ENCODE data around the gene TECR.
"Not testable (repeated sequence)": the region's sequence is repeated elsewhere in the genome, so short reads cannot be mapped to it uniquely, and the experiment has no call there.

The TECR gene

GRCh38 chr19:14562660-14563589, 33.5 kb downstream of the TECR start:
- no peak for DNase-seq

DNA sequence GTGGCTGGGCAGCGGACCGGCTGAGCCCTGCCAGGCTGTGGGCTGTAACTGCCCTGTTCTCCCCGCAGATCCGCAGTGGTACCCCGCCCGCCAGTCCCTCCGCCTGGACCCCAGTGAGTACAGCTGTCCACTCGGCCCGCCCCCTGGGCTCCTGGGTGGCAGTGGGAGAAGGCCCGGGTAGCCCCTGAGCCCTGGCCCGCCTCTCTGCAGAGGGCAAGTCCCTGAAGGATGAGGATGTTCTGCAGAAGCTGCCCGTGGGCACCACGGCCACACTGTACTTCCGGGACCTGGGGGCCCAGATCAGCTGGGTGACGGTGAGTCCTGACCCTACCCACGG, 34.2 kb downstream of the TECR start:
- DNase-seq = no peak

DNA sequence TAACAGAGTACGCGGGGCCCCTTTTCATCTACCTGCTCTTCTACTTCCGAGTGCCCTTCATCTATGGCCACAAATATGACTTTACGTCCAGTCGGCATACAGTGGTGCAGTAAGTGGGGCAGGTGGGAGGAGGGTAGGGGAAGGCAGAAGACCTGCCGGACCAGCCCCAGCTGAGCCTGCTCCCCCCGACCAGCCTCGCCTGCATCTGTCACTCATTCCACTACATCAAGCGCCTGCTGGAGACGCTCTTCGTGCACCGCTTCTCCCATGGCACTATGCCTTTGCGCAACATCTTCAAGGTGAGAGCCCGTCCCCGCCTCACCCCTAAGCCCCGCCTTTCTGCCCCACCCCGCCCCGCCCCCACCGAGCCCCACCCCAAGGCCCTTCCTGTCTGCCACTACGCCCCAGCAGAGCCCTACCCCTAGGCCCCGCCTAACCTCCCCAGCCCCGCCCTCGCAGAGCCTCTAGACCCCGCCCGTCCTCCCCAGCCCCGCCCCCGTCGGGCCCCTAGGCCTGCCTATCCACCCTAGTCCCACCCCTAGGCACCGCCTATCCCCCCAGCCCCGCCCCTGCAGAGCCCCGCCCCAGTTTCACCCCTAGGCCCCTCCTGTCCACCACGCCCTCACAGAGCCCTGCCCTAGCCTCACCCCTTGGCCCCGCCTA, 34.7 kb downstream of the TECR start:
- DNase-seq = peak; percentile 90

GRCh38 chr19:14564652-14565297, 35.4 kb downstream of the TECR start:
- not testable (repeated sequence) for DNase-seq

- no peak for DNase-seq
Measured at GRCh38 chr19:14565298-14565679, 35.9 kb downstream of the TECR start.

DNA sequence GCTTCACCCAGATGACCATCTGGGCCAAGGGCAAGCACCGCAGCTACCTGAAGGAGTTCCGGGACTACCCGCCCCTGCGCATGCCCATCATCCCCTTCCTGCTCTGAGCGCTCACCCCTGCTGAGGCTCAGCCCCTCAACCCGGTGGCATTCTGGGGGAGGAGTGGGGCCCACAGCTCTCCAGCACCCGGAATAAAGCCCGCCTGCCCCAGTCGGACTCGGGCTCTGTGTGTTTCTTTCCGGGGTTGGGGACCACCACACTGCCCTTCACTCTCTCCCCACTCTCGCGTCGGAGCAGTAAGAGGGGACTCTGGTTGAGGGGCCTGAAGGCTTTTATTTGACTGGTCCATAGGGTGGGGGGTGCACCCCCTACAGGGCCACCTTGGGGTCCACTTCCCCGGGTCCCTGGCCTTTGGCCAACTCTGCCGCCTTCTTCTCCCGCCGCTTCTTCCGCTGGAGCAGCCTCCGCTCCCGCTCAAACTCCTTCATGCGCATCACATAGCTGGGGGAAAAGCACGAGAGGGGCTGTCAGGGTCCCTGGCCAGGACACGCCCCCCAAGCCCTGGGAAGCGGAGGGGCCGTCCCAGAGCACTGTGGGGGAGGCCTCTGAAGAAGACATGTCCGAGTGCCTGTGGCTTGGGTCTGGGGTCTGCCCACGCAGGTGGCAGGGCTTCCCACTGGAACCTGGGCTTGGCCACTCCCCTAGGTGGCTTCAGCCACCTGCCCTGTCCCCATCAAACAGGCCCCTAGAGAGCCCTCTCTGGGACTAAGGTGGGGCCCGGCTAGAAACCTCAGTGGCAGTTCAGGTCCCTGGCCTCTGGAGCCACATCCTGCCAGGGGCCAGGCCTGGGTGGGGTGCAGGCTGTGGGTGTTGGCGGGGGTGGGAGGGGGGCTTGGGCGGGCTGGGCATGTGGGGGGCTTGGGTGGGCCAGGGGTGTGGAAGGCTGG, 36.6 kb downstream of the TECR start:
- DNase-seq = no peak

DNA sequence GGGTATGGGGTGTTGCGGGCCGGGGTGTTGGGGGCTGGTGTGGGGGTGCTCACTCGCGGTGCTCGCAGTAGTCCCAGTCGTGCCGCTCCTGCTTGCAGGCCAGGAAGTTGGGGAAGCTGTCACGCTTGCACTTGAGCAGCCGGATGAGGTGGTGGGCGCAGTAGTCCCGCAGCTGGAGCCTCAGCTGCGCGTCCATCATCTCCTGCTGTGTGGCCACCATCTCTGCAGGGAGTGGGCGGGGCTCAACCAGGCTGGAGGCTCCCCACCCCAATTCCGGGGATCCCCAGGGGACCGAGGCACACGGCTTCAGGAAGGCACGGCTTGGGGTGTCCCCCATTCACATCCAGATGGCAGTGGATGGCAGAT, 37.3 kb downstream of the TECR start:
- DNase-seq = no peak

DNA sequence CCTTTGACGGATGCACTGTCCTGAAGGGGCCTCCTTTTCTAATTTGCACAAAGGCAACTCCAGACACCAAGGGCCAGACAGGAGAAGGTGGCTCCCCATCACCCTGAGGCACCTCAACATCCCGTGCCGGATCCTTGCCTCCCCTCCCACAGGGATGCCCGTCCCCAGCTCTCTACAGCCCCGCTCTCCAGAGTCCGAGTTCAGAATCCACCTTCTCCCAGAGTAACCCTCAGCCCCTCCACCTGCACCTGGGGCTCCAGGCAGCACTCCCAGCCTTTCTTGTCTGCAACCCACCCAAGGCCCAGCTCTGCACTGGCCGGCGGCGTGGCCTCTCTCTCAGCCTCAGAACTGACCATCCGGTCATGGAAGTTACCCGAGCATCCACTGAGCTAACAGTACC, 37.7 kb downstream of the TECR start:
- DNase-seq = no peak

- DNase-seq = no peak
Measured at GRCh38 chr19:14570864-14571527, 41.6 kb downstream of the TECR start.

DNA sequence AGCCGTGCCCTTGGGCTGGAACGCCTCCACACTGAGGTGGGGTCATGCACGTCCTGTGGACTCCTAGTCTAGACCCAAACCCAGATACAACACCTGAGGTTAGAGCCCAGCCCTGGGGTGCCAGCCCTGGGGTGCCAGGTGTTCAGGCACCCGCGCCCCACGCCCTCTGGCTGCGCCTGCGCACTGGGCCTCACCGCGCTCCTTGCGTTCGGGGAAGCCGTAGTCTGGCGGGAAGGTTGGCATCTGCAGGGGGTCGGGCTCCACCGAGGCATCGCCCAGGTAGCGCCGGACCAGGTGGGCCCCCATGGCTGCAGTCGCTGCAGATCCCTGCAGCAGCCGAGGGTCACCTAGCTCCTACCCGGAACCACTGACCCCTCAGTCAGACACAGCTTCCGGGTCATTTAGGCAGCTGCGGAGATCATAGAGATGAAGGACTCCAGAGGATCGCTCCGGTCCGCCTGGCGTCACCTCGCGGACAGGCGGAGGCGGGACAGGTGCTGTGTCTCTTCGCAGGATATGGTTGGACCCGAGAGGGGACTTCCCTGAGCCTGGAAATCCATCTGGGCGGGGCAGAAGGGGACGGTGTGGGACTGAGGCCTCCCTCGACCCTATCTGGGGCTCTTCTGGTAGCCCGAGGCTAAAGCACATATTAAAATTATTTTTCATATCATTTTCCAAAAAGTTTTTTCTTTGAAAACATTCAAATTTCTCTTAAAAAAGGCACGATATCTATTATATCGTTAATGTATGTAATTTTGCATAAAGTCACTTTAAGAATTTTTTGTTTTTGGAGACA, 42.5 kb downstream of the TECR start, which contains the start of gene NDUFB7:
Gene NDUFB7 (minus strand): TSS at position 372 of the 796 bp plus-strand sequence. CDS start 66 bp downstream, at position 306.
- DNase-seq = peak; percentile 90

GRCh38 chr19:14575428-14575980, 46.1 kb downstream of the TECR start:
- DNase-seq = no peak

- DNase-seq = no peak
Measured at GRCh38 chr19:14576363-14576762, 47.0 kb downstream of the TECR start.

GRCh38 chr19:14577264-14577663, 47.9 kb downstream of the TECR start:
- no peak for DNase-seq

DNA sequence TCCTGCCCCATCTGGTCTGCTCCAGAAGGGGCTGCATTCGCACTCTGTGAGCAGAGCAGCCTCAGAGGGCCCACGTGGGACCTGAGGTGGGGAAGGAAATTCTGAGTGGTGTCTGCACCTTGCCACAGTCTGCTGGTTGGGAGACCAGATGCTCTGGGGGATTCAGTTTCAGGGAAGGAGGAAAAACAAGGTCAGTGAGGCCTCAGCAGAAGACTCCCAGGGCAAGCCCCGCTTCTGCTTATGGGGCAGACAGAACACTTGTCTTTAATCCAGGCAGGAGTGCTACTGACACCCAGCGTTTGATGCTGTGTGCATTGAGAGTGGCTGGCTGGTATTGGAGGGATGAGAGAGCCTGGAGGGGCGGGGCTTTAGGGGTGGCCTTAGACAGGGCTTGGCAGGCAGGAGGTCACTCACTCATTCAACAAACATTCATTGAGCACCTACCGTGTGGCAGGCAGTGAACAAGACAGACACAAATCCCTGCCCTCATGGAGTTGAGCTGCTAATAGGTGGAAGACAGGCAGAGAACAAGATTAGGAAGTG, 48.6 kb downstream of the TECR start:
- DNase-seq = no peak

- peak; percentile 79 for DNase-seq
Measured at GRCh38 chr19:14580623-14581237, 51.3 kb downstream of the TECR start.

- no peak for DNase-seq
Measured at GRCh38 chr19:14582894-14583340, 53.5 kb downstream of the TECR start, which contains the start of gene CLEC17A. CLEC17A (plus strand) TSS chr19:14583084; CDS start chr19:14583161, 77 bp downstream.

GRCh38 chr19:14584372-14584771, 55.0 kb downstream of the TECR start:
- not testable (repeated sequence) for DNase-seq

DNA sequence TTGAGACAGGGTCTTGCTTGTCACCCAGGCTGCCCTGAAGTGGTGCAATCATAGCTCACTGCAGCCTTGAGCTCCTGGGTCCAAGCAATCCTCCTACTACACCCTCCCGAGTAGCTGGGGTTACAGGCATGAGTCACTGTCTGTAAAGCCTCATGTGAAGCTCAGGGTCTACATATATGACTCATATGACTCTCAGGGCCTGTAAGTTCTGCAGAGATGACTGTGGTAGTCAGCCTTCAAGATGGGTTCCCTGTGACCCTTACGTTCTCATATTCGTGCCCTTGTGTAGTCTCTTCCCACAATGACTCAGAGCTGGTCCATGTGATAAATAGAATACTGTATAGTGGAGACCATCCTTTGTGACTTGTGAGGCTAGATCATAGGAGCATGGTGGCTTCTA, 55.8 kb downstream of the TECR start:
- peak; percentile 59 for DNase-seq

DNA sequence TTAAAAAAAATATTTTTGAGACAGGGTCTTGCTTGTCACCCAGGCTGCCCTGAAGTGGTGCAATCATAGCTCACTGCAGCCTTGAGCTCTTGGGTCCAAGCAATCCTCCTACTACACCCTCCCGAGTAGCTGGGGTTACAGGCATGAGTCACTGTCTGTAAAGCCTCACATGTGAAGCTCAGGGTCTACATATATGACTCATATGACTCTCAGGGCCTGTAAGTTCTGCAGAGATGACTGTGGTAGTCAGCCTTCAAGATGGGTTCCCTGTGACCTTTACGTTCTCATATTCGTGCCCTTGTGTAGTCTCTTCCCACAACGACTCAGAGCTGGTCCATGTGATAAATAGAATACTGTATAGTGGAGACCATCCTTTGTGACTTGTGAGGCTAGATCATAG, 60.0 kb downstream of the TECR start:
- not testable (repeated sequence) for DNase-seq

GRCh38 chr19:14595558-14595957, 66.2 kb downstream of the TECR start:
- no peak for DNase-seq
